Sigmoid colon (tissue), 4 donors: ENCODE data around the gene ROCK1.

Experiments
- CTCF ChIP-seq, 4 experiments: fragments of 450-650 bp in 3 of 4; fragments of 200-600 bp in 1 of 4; IDR thresholded peaks; one replicate each; pipeline ENCODE4 v1.5.1; 2016 to 2019; ENCODE audit warnings: antibody characterized with exemption in 4 of 4, mild to moderate bottlenecking in 3 of 4, moderate library complexity in 2 of 4
- EP300 ChIP-seq, 4 donors: sonication (generic); formaldehyde crosslinking; IDR thresholded peaks; one replicate each; pipeline ENCODE4 v1.6.1; 2017; ENCODE audit warnings: antibody characterized with exemption in 4 of 4
- POLR2A ChIP-seq, 2 donors: fragments of 450-650 bp; IDR thresholded peaks; one replicate each; pipeline ENCODE4 v1.6.1; 2016; ENCODE audit warnings: antibody characterized with exemption in 2 of 2, mild to moderate bottlenecking in 2 of 2, moderate library complexity in 2 of 2
- POLR2AphosphoS5 ChIP-seq, 4 donors: sonication (generic); formaldehyde crosslinking; IDR thresholded peaks; one replicate each; pipeline ENCODE4 v1.6.1; 2017; ENCODE audit warnings: antibody characterized with exemption in 4 of 4

- no peak for TF ChIP-seq POLR2A (IDR thresholded peaks at IDR 0.05)
- no peak for TF ChIP-seq EP300 (IDR thresholded peaks at IDR 0.05)
- TF ChIP-seq CTCF (IDR thresholded peaks at IDR 0.05) = no peak
- TF ChIP-seq POLR2AphosphoS5 (IDR thresholded peaks at IDR 0.05) = no peak
Observed at GRCh38 chr18:21093133-21093532, 18.5 kb downstream of the ROCK1 start.
